Endodermal cell (in vitro differentiated cells): ENCODE results near the gene CENPA. TPM values are rescaled to one million over a fixed set of nuclear protein-coding genes. Genes with fewer than 3 reads are reported as not detected.

Experiments
- DNase-seq: peaks from one replicate; pipeline ENCODE4 v3.0.0-alpha.2; 2017
- H3K27ac ChIP-seq: 2 replicates; pipeline ENCODE4 v1.5.1; 2013; ENCODE audit warnings: mild to moderate bottlenecking, low read depth, low read length, moderate library complexity
- H3K27me3 ChIP-seq: 2 replicates; pipeline ENCODE4 v1.6.1; 2013; ENCODE audit warnings: mild to moderate bottlenecking, low read length, moderate library complexity; ENCODE audit not compliant: insufficient read depth, control insufficient read depth, poor library complexity, severe bottlenecking
- H3K36me3 ChIP-seq: 2 replicates; pipeline ENCODE4 v1.7.0; 2013; ENCODE audit warnings: mild to moderate bottlenecking, low read length, moderate library complexity; ENCODE audit not compliant: control insufficient read depth, insufficient read depth
- H3K4me1 ChIP-seq: one replicate; pipeline ENCODE4 v1.7.0; 2013; ENCODE audit warnings: low read length; ENCODE audit not compliant: control insufficient read depth, insufficient read depth
- H3K4me3 ChIP-seq: 2 replicates; pipeline ENCODE4 v1.5.1; 2013; ENCODE audit warnings: mild to moderate bottlenecking, low read length, moderate library complexity
- H3K9ac ChIP-seq: 2 replicates; pipeline ENCODE4 v1.6.1; 2013; ENCODE audit warnings: mild to moderate bottlenecking, low read length, moderate library complexity; ENCODE audit not compliant: poor library complexity, severe bottlenecking; ENCODE audit errors: extremely low read depth
- H3K9me3 ChIP-seq: 2 replicates; pipeline ENCODE4 v1.6.1; 2013; ENCODE audit warnings: mild to moderate bottlenecking, low read length, moderate library complexity; ENCODE audit not compliant: control insufficient read depth
- H3K27ac Mint-ChIP-seq: 2 replicates; pipeline ENCODE4 v1.8.0; 2020; ENCODE audit warnings: mixed read lengths
- H3K27me3 Mint-ChIP-seq: 2 replicates; pipeline ENCODE4 v1.8.0; 2021; ENCODE audit warnings: mild to moderate bottlenecking, mixed read lengths; ENCODE audit not compliant: insufficient read depth
- H3K36me3 Mint-ChIP-seq: 2 replicates; pipeline ENCODE4 v1.8.0; 2020; ENCODE audit warnings: low read depth, mixed read lengths
- H3K4me1 Mint-ChIP-seq: 2 replicates; pipeline ENCODE4 v1.8.0; 2020; ENCODE audit warnings: mixed read lengths
- H3K4me3 Mint-ChIP-seq: 2 replicates; pipeline ENCODE4 v1.8.0; 2020; ENCODE audit warnings: mild to moderate bottlenecking, moderate library complexity, mixed read lengths
- H3K9me3 Mint-ChIP-seq: 2 replicates; pipeline ENCODE4 v1.8.0; 2020; ENCODE audit warnings: mild to moderate bottlenecking, mixed read lengths
- CTCF ChIP-seq: fragments of 200-600 bp; sonication (generic); conservative IDR thresholded peaks from 2 replicates; pipeline ENCODE4 v1.5.0; 2021; ENCODE audit warnings: antibody characterized with exemption, mild to moderate bottlenecking
- WGBS, 2 experiments: methylation state at CpG; one replicate each; pipeline versions ENCODE4 v1.1.5 to v1.1.7; 2013; ENCODE audit warnings: missing lambda C conversion rate in 2 of 2, mixed read lengths in 1 of 2; ENCODE audit not compliant: insufficient coverage in 1 of 2, insufficient read length in 1 of 2; 5-methylcytosine and 5-hydroxymethylcytosine counted together
- total RNA-seq, 2 donors: library from RNA; stranded (reverse); fragmentation: NEBNext Ultra II Directional in 1 of 2; extraction: Animal tissue kit (Norgen Biotek cat#: 25700) in 1 of 2; gene quantifications; 2 replicates in 1 of 2; 3 replicates in 1 of 2; pipeline ENCODE4 v1.2.1, GENCODE V29; 2021

The CENPA gene
- total RNA-seq, 2 donors from 2014 or later = 21.5 to 38.3 TPM

- Histone ChIP-seq H3K27ac (no peak overlapping the region), H3K36me3 (peaks cover 49% of the 10 kb centered on the region), H3K4me1 (no peaks in the 10 kb centered on the region), H3K4me3 (no peak overlapping the region), H3K27me3 (no peaks in the 10 kb centered on the region), H3K9me3 (no peaks in the 10 kb centered on the region), H3K9ac (no peak overlapping the region)
- DNase-seq = no peak
- no peaks in the 10 kb centered on the region for H3K9me3 Mint-ChIP-seq
- TF ChIP-seq CTCF = no peak
- peaks cover 51% of the 10 kb centered on the region for H3K36me3 Mint-ChIP-seq
- H3K4me3 Mint-ChIP-seq = no peak overlapping the region
- H3K27ac Mint-ChIP-seq = no peak overlapping the region
- WGBS, 2 experiments = 92 to 100% methylated on average over 3 to 4 of the region's 4 CpGs
- no peaks in the 10 kb centered on the region for H3K4me1 Mint-ChIP-seq
- H3K27me3 Mint-ChIP-seq = no peaks in the 10 kb centered on the region
These were observed 5.6 kb upstream of the CENPA start for GRCh38 chr2:26780203-26780760.

DNA sequence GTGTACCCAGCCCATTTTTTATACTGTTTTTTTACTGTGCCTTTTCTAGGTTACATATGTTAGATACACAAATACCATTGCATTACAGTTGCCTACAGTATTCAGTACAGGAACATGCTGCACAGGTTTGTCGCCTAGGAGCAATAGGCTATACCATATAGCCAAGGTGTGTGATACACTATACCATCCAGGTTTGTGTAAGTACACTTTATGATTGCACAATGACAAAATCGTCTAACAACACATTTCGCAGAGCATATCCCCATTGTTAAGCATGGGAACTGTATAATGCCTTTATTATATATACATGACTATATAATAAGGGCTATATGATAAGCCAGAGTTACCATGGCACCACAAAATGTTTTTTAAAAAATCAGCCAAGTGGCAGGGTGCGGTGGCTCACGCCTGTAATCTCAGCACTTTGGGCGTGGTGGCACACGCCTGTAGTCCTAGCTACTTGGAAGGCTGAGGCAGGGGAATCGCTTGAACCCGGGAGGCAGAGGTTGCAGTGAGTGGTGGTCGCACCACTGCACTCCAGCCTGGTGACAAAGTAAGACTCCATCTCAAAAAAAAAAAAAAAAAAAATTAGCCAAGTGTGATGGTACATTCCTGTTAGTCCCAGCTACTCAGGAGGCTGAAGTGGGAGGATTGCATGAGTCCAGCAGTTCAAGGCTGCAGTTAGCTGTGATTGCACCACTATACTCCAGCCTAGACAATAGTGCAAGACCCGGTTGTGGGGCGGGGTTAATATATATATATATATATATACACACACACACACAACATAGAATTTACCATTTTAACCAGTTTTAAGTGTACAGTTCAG, 2.8 kb upstream of the CENPA start:
- Histone ChIP-seq H3K27ac (no peak overlapping the region), H3K9ac (no peak overlapping the region), H3K9me3 (no peaks in the 10 kb centered on the region), H3K27me3 (no peaks in the 10 kb centered on the region), H3K4me3 (no peak overlapping the region), H3K4me1 (no peaks in the 10 kb centered on the region), H3K36me3 (peaks cover 31% of the 10 kb centered on the region)
- no peak overlapping the region for H3K27ac Mint-ChIP-seq
- 92 to 94% methylated on average over 6 to 8 of the region's 12 CpGs for WGBS, 2 experiments
- TF ChIP-seq CTCF = no peak
- no peaks in the 10 kb centered on the region for H3K27me3 Mint-ChIP-seq
- H3K4me3 Mint-ChIP-seq = no peak overlapping the region
- H3K36me3 Mint-ChIP-seq = peaks cover 29% of the 10 kb centered on the region
- no peaks in the 10 kb centered on the region for H3K9me3 Mint-ChIP-seq
- DNase-seq = no peak
- peaks cover 3% of the 10 kb centered on the region for H3K4me1 Mint-ChIP-seq

DNA sequence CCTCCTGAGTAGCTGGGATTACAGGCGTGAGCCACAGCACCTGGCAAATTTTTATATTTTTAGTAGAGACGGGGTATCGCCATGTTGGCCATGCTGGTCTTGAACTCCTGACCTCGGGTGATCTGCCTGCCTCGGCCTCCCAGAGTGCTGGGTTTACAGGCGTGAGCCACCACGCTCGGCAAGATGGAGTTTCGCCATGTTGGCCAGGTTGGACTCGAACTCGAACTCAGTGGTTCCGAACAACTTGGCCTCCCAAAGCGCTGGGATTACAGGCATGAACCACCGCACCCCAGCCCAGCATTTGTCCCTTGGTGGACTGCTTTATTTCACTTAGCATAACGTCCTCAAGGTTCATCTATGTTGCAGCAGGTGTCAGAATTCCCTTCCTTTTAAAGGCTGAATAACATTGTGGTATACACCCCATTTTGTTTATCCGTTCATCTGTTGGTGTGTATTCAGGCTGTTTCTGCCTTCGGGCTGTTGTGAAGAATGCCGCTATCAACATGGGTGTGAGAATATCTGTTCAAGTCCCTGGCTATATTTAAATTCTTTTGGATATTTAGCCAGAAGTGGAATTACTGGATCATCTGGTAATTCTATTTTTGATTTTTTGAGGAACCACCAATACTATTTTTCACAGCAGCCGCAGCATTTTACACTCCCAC, 1.2 kb upstream of the CENPA start:
- Histone ChIP-seq H3K4me1 (no peaks in the 10 kb centered on the region), H3K4me3 (peak overlapping the region; percentile 83), H3K27me3 (no peaks in the 10 kb centered on the region), H3K36me3 (peaks cover 30% of the 10 kb centered on the region), H3K9ac (peak overlapping the region; percentile 52), H3K9me3 (peaks cover 1% of the 10 kb centered on the region), H3K27ac (peak overlapping the region; percentile 95)
- TF ChIP-seq CTCF = no peak
- Mint-ChIP-seq H3K9me3 (no peaks in the 10 kb centered on the region), H3K27me3 (no peaks in the 10 kb centered on the region), H3K4me1 (peaks cover 6% of the 10 kb centered on the region), H3K27ac (no peak overlapping the region), H3K36me3 (peaks cover 30% of the 10 kb centered on the region), H3K4me3 (peak overlapping the region; percentile 74)
- 93% methylated on average over 17 to 19 of the region's 19 CpGs for WGBS, 2 experiments
- DNase-seq = no peak
